Urinary bladder (tissue), 4 donors: ENCODE measurements around the gene RPS5. TPM values are rescaled to one million over a fixed set of nuclear protein-coding genes. Genes with fewer than 3 reads are reported as not detected.
"Not testable (repeated sequence)": the region's sequence is repeated elsewhere in the genome, so short reads cannot be mapped to it uniquely, and the experiment has no call there.

Experiments
- DNase-seq: peaks from one replicate; pipeline ENCODE4 v3.0.0-alpha.2; 2015; ENCODE audit errors: extremely low spot score
- H3K27ac ChIP-seq: one replicate; pipeline ENCODE4 v1.5.1; 2013; ENCODE audit warnings: low read depth, mild to moderate bottlenecking, moderate library complexity
- H3K36me3 ChIP-seq: one replicate; pipeline ENCODE4 v1.6.1; 2013; ENCODE audit warnings: mild to moderate bottlenecking, moderate library complexity; ENCODE audit not compliant: insufficient read depth
- H3K4me1 ChIP-seq: one replicate; pipeline ENCODE4 v1.6.1; 2013; ENCODE audit warnings: mild to moderate bottlenecking, moderate library complexity; ENCODE audit not compliant: insufficient read depth
- H3K4me3 ChIP-seq: one replicate; pipeline ENCODE4 v1.5.1; 2013; ENCODE audit warnings: low read depth, low read length
- WGBS: extraction: QIAGEN DNeasy Blood & Tissue Kit; methylation state at CpG from one replicate; pipeline ENCODE4 v1.1.7; 2013; 5-methylcytosine and 5-hydroxymethylcytosine counted together
- polyA plus RNA-seq: library from polyadenylated mRNA; stranded (reverse); fragments of 200-250 nt; gene quantifications from one replicate; pipeline ENCODE4 v1.2.3, GENCODE V29; 2013
- total RNA-seq: library from RNA; depleted of rRNA; stranded (reverse); fragments of >200 nt; gene quantifications from one replicate; pipeline ENCODE4 v1.2.3, GENCODE V29; 2014
- donor health status: healthy with polysubstance abuse.
- donor health status: healthy.

RPS5 gene
- total and polyA plus RNA-seq, 2 donors, result 1,214 to 1,879 TPM

GRCh38 chr19:58367698-58368454 is 19.2 kb upstream of the RPS5 start:
- WGBS, result 38% methylated on average over 106 of the region's 106 CpGs
- no peaks in the 10 kb centered on the region for H3K36me3 ChIP-seq
- no peak overlapping the region for H3K27ac ChIP-seq
- no peaks in the 10 kb centered on the region for H3K4me1 ChIP-seq
- H3K4me3 ChIP-seq, result no peak overlapping the region
- no peak for DNase-seq

GRCh38 chr19:58368561-58369360 is 18.3 kb upstream of the RPS5 start:
- H3K4me3 ChIP-seq, result no peak overlapping the region
- no peak for DNase-seq
- 77% methylated on average over 68 of the region's 68 CpGs for WGBS
- H3K36me3 ChIP-seq, result no peaks in the 10 kb centered on the region
- H3K4me1 ChIP-seq, result no peaks in the 10 kb centered on the region
- no peak overlapping the region for H3K27ac ChIP-seq

GRCh38 chr19:58372311-58373133 is 14.5 kb upstream of the RPS5 start:
- no peak for DNase-seq
- no peaks in the 10 kb centered on the region for H3K4me1 ChIP-seq
- no peak overlapping the region for H3K4me3 ChIP-seq
- WGBS, result 69% methylated on average over 15 of the region's 15 CpGs
- no peaks in the 10 kb centered on the region for H3K36me3 ChIP-seq
- H3K27ac ChIP-seq, result no peak overlapping the region

GRCh38 chr19:58374200-58374599 is 12.9 kb upstream of the RPS5 start:
- no peak overlapping the region for H3K4me3 ChIP-seq
- no peak overlapping the region for H3K27ac ChIP-seq
- H3K4me1 ChIP-seq, result no peaks in the 10 kb centered on the region
- no peaks in the 10 kb centered on the region for H3K36me3 ChIP-seq
- 88% methylated on average over 4 of the region's 4 CpGs for WGBS
- no peak for DNase-seq

GRCh38 chr19:58376724-58377123 is 10.3 kb upstream of the RPS5 start:
- not testable (repeated sequence) for H3K27ac ChIP-seq, H3K36me3 ChIP-seq, H3K4me1 ChIP-seq, DNase-seq, H3K4me3 ChIP-seq
- WGBS, result 75% methylated on average over 7 of the region's 7 CpGs

GRCh38 chr19:58379246-58379645 is 7.8 kb upstream of the RPS5 start:
- Histone ChIP-seq H3K36me3 (no peaks in the 10 kb centered on the region), H3K4me3 (no peak overlapping the region), H3K4me1 (no peaks in the 10 kb centered on the region), H3K27ac (no peak overlapping the region)
- 96% methylated on average over 6 of the region's 6 CpGs for WGBS
- DNase-seq, result no peak

GRCh38 chr19:58380037-58380661 is 6.9 kb upstream of the RPS5 start:
- Histone ChIP-seq H3K27ac (peak overlapping the region; percentile 70), H3K36me3 (no peaks in the 10 kb centered on the region), H3K4me3 (peak overlapping the region; percentile 67), H3K4me1 (no peaks in the 10 kb centered on the region)
- DNase-seq, result no peak
- WGBS, result 5% methylated on average over 24 of the region's 24 CpGs

- peak; percentile 100 for DNase-seq
- WGBS, result under 1% methylated on average over 83 of the region's 83 CpGs
These were observed 6.2 kb upstream of the RPS5 start, which contains the start of gene ZNF837 for GRCh38 chr19:58380662-58381459. Gene ZNF837 (minus strand): TSS chr19:58381030. CDS start chr19:58369332, 11,698 bp downstream.

GRCh38 chr19:58381460-58382212 is 5.4 kb upstream of the RPS5 start:
- DNase-seq, result no peak
- no peaks in the 10 kb centered on the region for H3K36me3 ChIP-seq
- peak overlapping the region; percentile 54 for H3K27ac ChIP-seq
- 28% methylated on average over 26 of the region's 26 CpGs for WGBS
- no peaks in the 10 kb centered on the region for H3K4me1 ChIP-seq
- H3K4me3 ChIP-seq, result peak overlapping the region; percentile 50

More at GRCh38 chr19:58380662-58381459, 6.2 kb upstream of the RPS5 start, which contains the start of gene ZNF837:
- H3K27ac ChIP-seq, result peak within 1 kb of the TSS; percentile 70
- H3K4me3 ChIP-seq, result peak within 1 kb of the TSS; percentile 67
- no peaks in the 10 kb centered on the region for H3K36me3 ChIP-seq
- H3K4me1 ChIP-seq, result no peaks in the 10 kb centered on the region

- WGBS, result 90% methylated on average over 6 of the region's 6 CpGs
- DNase-seq, result no peak
- Histone ChIP-seq H3K4me3 (no peak overlapping the region), H3K36me3 (no peaks in the 10 kb centered on the region), H3K27ac (no peak overlapping the region), H3K4me1 (peaks cover 2% of the 10 kb centered on the region)
These were observed 4.0 kb upstream of the RPS5 start for GRCh38 chr19:58382997-58383603.

GRCh38 chr19:58385313-58385890 is 1.7 kb upstream of the RPS5 start:
- peak overlapping the region; percentile 99 for H3K27ac ChIP-seq
- DNase-seq, result no peak
- WGBS, result 75% methylated on average over 9 of the region's 9 CpGs
- H3K4me3 ChIP-seq, result no peak overlapping the region
- no peaks in the 10 kb centered on the region for H3K36me3 ChIP-seq
- H3K4me1 ChIP-seq, result peaks cover 2% of the 10 kb centered on the region
